Inferior parietal cortex (tissue), 1 donor: ENCODE data around the gene BIRC3.
A peak's percentile ranks its signal among the peaks of the same experiment; 100 is the strongest.

Experiments
- DNase-seq: peaks from one replicate; pipeline ENCODE4 v3.0.0-alpha.2; 2016; ENCODE audit errors: extremely low spot score

The BIRC3 gene

DNA sequence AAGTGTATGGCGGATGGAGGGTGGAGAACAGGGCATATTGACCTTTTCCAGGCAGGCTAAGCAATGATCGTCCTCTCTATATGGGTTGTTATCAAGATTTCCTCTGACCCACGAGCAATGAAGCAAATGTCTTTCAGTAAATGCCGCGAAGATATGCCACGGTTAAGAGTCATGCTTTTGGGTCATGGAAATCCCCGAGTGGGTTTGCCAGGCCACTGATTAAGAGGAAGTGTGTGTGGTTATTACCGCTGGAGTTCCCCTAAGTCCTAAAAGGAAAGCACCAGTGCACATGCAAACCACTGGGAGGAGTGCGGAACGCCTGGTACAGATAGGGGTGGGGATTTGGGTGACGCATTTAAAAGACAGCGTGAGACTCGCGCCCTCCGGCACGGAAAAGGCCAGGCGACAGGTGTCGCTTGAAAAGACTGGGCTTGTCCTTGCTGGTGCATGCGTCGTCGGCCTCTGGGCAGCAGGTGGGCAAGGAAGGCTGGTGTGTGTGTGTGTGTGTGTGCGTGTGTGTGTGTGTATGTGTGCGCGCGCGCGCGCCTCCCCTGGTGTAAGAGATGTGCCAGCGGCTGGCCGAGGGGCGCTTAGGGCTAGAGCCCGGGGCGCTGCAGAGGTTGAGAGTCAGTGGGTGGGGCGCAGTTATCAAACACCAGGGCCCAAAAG lies at the start of gene BIRC3:
Gene BIRC3, plus strand, starts transcription at position 386 of the 669 bp plus-strand sequence. CDS start 7,026 bp downstream, outside the sequence.
- DNase-seq, result no peak

DNA sequence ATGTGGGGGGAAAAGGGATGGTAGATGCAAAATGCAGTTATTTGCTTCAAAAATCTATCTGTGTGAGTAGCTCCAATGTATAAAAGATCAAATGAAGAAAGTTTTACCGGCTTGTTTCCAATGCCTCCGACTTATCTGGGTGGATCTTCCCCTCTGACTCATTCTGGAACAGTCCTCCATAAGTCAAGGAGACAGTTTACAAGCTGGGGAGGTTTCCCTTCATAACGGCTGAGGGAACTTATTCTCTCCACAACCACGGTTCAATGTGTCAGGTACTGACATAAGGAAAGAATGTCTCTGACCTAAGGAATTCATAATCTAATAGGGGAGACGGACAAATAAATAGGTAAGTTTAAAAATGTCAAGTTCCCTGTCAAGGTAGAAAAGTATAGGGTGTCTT lies 49.7 kb upstream of the BIRC3 start:
- no peak for DNase-seq

DNA sequence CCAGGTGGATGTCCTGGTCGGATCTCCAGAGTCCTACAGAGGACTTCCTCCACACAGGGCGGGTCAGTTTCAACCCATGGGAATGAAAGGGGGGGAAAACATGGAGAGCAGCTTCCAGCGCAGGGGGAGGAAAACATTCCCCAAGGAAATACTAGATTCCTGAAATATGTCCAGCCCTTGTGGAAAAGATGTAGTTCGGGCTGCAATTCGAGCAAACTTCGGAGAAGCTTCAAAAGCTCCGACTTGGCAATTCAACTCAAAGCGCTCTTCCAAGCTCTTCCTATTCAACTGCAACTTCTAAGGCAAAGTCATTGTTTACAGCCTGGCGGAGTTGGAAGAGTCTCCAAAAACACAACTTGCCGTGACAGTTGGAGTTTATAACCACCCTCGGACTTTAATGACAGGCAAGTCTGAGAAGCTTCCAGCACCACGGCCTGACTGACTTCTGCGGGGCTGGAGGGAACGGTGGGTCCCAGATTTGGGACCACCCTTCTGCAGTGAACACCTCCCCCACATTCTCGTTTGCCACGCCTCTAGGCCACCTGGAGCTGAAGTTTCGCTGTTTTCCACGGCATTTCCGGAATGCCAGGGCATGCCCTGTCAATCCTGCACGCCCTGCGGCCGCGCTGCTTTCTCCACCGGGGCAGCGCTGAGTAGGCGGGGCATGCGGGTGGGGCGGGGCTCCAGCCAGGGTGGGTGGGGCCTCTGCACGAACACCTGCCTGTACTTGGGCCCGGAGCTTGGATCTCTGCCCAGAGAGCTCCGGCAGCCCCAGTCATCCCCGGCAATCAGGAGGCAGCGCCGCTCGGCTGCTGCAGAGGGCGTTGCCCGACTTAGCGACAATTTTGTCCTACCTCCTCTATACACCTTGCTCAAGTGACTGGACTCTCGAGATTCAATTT lies 49.0 kb upstream of the BIRC3 start:
- no peak for DNase-seq

DNA sequence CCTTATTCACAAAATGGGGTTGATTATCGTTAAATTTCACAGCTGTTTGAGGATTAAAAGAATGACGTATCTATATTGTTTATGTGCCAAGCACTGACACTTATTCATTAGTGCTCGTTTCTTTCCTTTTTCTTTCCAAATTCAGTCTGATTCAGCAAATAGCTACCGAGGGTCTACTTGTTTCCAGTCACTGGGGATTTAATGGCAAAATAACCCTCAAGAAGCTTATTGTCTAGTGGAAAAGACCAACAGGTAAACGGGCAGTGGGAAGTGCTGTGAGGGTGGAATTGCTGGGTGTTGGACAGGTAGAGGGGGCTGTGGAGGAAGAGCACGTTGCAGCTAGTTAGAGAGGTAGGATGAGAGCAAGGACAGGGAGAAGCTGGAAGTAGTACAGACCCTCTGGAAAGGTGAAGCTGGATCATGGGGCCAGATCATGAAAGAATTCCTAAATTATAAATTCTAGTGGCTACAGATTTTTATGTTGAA lies 48.3 kb upstream of the BIRC3 start:
- DNase-seq, result no peak

DNA sequence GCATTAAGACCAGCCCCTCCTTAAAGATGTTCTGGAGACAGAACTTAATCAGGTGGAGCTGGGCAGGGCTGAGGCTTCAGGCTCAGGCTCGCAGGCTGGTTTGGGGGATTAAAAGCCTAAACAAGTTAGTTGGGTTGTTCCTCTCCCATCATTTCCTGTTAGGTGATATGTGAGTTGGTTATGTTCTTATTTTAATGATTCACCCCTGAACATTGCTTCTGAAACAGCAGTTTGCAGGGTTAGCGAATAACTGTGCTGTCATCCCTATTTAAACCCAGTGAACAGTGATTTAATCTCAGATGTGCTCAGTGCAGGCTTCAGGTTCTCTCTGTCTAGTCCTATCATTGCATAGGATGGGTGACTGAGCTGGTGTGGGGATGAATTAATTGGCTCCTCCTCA lies 47.4 kb upstream of the BIRC3 start:
- no peak for DNase-seq

DNA sequence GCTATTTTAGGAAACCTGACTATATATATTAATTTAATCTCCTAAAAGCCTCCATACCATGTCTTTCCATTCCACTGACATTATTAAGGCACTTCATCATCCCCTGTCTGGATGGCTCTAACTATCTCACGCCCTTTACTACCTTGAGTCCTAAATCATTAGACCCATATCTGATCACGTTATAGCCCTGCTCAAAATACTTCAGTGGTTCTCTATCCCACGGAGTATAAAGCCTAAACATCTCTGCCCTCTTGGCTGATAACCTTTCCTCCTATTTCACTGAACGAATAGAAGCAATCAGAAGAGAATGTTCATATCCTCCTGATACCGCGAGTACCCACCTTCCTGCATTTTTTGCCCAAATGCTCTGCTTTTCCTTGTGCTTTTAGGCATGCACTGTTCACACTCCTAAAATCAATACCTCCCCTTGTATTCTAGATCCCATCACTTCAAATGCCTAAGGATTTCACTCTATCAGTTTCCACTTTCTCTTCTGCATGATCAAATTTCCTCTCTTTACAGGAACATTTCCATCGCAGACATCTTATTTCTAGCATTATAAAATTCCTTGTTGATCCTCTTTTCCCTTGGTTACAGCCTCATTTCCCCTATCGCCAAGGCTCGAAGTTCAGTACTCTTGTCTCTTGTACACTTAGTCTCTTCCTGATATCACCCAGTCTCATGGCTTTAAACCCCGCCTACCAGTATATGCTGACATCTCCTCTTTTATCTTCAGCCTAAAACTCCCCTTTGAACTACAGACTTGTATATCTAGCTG lies 45.0 kb upstream of the BIRC3 start:
- no peak for DNase-seq

DNA sequence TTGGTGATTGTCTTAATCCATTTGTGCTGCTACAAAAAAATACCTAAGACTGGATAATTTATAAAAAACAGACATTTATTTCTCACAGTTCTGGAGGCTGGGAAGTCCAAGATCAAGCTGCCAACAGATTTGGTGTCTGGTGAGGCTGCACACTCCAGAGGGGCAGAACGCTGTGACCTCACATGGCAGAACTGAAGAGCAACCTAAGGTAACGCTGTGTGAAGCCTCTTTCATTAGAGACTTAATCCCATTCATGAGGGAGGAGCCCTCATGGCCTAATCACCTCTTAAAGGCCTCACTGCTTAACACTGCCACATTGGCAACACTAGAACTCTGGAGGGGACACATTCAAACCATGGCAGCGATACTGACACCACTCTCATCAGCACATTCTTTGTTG lies 42.7 kb upstream of the BIRC3 start:
- no peak for DNase-seq

DNA sequence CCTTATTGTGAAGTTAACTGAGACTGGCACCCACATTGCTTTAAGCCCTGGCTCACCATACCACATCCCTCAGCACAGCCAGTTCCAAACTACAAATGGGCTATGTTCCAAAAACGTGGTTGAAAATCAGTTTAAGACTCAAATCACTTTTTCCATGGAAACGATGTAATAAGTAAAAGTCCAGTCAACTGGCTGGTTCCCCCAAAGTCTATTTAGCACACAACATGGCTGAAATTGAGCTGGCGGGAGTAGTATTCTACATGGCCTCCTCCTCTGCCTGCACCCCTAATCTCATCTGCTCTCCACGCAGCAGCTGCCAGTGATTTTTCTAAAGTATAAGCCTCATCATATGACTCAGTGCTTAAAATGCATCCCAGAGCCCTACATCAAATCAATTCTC lies 40.9 kb upstream of the BIRC3 start:
- DNase-seq, result no peak

DNA sequence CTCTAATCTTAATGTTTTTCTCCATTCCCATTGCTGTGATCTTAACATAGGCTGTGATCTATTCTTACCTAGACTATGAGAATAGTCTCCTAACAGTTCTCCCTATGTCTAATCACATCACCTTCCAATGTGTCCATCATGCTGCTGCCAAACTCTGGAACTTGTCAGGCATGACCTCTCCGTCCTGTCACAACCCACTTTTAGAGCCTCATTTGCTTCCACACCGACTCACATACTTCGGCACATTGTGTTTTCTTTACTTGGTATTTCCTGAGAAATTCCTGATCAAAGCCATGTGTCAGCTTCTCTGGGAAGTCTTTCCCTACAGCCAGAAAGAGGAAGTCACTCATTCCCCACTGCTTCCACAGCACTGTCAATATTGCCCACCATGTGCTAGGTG lies 40.5 kb upstream of the BIRC3 start:
- DNase-seq, result no peak

DNA sequence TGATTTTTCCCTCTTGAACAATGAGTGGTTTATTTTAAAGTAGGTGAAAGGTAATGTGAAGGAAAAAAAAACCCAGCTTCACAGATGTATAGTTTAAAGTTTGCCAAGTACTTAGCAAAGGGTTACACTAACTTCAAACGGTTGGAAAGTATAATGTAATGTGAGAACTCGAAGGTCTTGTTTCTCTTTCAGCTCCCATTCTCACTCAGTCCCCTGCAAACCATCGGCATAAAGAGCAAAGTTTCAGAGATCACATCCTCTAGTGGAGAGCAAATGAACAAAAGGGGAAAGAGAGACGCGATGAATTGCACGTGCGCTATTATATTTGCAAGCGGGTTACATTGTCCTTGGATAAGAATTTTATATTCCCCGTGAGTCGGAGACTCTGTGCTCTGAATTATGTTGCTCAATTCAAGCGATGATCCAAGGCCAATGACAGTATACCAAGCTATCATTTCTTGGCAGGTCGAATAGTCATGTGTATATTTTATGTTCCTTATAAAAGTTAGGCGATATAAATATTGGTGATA lies 37.6 kb upstream of the BIRC3 start:
- no peak for DNase-seq

DNA sequence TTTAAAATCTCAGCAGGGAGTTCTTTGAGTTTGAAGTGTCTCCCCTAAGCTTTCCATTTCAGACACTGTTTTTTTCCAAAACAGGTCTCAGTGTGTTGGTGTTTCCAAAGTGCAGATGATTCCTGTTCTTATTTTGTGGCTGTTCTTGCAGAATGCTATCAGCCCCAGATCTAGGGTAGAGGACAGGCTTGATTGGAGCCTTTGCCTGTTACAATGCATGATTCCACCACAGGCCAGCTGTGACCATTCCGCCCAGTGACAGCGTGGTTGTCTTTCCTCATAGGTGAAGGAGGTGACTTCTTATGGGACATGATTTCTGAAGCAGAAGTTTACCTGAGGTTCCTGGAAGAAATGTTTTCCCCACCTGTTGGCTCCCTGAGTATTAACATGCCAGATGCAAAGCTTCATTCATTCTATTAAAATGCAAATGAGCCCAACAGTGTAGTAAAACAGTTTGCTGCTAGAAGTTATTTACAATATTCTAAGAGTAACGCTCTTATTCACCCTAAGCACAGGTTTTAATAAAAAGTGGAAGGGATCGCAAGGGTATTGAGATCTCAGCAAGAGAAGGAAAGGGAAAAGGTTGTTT lies 36.9 kb upstream of the BIRC3 start:
- no peak for DNase-seq

DNA sequence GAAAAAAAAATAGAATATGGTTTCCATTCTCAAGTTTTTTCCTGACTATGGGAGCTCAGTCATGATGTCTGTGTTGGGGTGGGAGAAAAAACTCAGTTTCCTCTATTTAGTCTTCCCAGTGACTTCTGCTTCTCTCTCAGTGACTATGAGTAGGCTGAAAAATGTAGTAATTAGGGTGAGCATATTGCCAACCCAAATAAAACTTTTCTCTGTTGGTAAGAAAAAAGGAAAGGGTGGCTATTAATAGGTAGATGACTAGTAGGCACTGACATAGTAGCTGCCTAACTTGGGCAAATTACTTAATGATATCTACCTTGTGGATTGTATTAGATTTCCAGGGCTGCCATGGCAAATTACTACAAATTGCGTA lies 34.2 kb upstream of the BIRC3 start:
- no peak for DNase-seq

DNA sequence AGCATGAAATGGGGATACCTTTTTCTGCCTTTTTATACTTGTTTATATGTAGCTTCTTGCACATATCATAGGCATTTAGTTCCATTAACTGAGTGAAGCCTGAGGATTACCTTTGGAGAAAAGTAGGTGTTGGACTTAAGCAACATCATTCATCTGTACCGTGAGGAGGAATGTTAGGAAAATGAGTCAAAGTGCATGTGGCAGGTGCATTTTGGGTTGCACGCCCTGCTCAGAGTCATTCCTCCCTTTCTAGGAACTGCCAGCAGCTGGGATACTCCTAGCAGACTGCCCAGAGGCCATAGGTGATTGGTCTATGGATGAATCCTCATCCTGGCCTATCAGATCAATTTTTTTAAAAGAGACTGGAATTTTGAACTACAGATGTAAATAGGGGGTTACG lies 33.3 kb upstream of the BIRC3 start:
- DNase-seq, result no peak

DNA sequence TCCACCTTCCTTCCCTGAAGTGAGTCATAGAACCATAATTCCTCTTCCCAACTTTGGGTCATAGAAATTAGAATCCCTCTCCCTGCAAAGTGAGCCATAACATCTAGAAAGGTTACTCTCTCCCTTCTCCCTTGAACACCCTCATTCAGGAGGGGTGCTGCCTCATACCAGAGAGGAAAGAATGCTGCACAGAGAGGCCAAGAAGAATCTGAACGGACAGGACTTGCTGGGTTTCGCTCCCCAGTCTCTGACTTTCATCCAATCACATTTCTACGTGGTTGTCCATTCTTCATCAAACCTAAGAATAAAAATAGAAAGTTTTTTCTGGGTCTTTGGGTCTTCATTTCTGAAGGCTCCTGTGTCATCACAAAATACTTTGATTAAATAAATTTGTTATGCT lies 31.0 kb upstream of the BIRC3 start:
- DNase-seq, result no peak

DNA sequence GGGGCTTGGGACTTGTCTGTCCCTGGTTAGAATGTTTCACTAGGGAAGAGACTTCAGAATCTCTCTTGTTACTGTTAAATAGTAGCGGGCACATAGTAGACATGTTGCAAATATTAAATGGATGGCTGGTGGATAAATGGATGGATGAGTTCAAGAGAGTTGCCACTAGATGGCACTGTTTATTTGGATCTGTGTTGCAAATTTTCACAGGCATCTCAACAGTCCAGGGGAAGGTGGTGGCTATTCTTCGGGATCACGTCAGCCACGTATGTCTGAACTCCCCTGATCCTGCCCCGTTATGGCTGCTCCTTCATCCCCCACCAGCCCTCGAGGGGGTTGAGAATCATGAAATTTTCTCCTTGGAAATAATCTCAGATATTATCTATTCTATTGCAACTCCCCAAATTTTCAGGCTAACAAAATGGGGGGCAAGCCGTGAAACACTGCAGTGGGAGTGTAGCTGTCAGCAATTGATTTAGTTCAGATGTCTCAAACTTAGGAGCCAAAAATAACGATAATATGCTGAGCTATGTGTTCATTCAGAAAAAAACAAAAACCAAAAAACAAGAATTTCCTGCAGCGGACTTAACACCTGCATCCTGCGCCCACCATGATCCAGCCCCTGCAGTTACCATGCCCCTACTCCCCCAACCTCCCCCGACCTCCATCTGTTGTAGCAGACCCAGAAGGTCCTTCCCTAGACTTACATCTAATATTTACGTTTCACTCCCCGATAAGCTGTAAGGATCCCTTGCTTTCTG lies 29.1 kb upstream of the BIRC3 start:
- DNase-seq, result peak; percentile 87

DNA sequence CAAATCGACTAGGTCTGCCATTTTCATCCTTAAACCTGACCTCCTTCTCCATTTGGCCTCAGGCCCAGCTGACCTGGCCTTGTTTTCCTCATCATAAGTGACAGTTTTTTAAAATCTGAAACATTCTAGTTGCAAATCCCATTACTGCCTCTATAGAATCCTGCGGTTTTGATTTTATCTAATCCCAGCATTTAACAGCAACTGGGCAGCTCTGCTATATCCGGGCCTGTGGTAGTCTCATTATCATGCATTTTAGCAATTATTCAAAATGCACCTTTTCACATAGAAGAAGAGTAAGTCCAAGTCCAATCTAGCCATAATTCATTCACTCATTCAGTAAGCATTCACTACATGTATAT lies 28.6 kb upstream of the BIRC3 start:
- no peak for DNase-seq

DNA sequence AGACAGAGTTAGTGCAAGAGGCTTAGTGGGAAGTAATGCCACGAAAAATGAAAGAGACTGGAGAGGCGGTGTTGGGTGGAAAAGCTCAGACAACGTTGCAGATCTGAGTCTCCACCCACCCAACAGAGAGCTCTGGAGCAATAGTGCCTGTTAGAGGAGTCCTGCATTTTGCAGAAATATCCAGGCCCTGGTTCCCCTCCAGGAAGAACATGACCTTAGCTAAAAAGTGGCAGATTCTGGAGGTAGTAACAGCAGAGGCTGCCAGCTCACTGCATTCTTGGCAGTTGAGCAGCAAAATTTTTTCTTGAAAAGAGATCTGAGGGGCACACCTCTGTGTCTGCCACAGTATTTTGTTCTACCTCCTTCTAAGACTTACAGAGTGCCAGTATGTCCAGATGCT lies 27.7 kb upstream of the BIRC3 start:
- no peak for DNase-seq

DNA sequence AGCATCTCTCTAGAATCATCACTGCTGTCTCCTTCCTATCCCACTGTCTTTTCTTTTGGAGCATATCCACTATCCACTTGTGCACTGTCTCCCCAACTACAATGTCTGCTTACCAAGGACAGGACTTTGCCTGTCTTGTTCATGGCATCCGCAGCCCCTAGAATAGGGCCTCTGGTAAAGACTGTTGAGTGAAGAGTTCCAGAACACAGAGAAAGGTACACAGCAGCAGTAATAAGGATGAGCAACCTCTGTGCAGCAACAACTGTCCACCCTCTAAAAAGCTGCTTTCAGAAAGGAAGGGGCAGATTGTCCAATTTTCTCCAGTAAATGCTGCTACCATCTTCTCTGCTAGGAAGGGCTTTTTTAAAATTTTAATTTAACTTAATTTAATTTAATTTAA lies 25.5 kb upstream of the BIRC3 start:
- no peak for DNase-seq

DNA sequence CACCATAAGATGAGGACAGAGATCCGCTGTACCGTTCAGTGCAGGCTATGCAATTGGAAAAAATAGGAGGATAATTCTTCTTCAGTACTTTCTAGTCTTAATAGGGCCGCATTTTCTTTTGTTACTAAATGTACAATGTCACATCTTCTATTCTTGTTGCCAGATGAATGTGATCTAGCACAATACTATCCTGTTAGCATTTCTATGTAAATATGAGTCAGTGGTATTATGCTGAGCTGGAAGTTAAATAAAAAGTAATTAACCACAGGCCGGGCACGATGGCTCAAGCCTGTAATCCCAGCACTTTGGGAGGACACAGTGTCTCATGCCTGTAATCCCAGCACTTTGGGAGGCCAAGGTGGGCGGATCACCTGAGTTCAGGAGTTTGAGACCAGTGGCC lies 24.4 kb upstream of the BIRC3 start:
- no peak for DNase-seq

DNA sequence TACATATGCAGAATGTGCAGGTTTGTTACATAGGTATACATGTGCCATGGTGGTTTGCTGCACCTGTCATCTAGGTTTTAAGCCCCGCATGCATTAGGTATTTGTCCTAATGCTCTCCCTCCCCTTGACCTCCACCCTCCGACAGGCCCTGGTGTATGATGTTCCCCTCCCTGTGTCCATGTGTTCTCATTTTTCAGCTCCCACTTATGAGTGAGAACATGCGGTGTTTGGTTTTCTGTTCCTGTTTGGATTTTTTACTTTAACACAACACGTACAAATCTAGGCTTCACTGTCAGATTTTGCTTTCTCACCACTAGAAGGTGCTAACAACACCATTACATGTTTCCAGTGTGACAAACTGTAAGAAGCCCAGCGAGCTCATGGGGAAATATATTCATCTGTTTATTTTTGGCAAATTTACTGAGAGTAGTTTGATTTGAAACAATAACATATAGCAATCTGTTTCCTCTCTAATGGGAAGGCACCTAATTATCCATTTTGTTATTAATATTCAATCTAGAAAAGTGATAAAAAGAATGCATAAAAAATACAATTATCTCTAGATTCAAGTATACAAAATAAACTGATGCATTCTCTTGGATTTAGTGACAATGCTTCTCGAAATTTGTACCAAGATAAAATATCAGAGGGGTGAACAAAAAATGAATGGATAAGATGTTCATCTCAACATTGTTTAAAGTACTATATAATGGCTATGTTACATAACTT lies 23.2 kb upstream of the BIRC3 start:
- peak; percentile 61 for DNase-seq
